Panc1 (cell line): ENCODE measurements around the gene TTC9C.
"Not testable (repeated sequence)": the region's sequence is repeated elsewhere in the genome, so short reads cannot be mapped to it uniquely, and the experiment has no call there.

Experiments used
- POLR2AphosphoS5 ChIP-seq: IDR thresholded peaks from 2 replicates; pipeline ENCODE4 v1.6.1; 2012; ENCODE audit warnings: mild to moderate bottlenecking, low read depth, low read length, moderate library complexity
- TF ChIP-seq, protein P1 (sequence below): fragments of 450-650 bp; IDR thresholded peaks from 2 replicates; pipeline ENCODE4 v1.5.1; 2017; ENCODE audit warnings: mild to moderate bottlenecking
- TF ChIP-seq, protein P2 (sequence below), 2 experiments: IDR thresholded peaks; 2 replicates each; pipeline ENCODE4 v1.6.1; 2011 to 2012; ENCODE audit warnings: low read depth in 2 of 2, control low read depth in 1 of 2, low read length in 1 of 2, mild to moderate bottlenecking in 1 of 2, moderate library complexity in 1 of 2; ENCODE audit not compliant: insufficient read depth in 1 of 2

DNA sequence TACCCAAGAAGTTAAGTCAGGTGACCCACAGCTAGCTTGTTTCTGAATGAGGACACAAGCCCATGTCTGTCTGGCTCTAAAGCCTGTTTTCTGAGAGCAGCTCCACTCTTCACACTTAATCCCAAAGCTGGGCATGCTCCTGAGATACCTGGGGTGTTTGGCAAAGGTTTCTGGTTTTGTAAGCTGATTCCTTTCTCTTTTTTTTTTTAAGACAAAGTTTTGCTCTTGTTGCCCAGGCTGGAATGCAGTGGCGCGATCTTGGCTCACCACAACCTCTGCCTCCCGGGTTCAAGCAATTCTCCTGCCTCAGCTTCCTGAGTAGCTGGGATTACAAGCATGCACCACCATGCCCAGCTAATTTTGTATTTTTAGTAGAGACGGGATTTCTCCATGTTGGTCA lies 34.7 kb upstream of the TTC9C start:
- TF ChIP-seq, protein P1, sequence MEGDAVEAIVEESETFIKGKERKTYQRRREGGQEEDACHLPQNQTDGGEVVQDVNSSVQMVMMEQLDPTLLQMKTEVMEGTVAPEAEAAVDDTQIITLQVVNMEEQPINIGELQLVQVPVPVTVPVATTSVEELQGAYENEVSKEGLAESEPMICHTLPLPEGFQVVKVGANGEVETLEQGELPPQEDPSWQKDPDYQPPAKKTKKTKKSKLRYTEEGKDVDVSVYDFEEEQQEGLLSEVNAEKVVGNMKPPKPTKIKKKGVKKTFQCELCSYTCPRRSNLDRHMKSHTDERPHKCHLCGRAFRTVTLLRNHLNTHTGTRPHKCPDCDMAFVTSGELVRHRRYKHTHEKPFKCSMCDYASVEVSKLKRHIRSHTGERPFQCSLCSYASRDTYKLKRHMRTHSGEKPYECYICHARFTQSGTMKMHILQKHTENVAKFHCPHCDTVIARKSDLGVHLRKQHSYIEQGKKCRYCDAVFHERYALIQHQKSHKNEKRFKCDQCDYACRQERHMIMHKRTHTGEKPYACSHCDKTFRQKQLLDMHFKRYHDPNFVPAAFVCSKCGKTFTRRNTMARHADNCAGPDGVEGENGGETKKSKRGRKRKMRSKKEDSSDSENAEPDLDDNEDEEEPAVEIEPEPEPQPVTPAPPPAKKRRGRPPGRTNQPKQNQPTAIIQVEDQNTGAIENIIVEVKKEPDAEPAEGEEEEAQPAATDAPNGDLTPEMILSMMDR = not testable (repeated sequence)
- TF ChIP-seq, protein P2, sequence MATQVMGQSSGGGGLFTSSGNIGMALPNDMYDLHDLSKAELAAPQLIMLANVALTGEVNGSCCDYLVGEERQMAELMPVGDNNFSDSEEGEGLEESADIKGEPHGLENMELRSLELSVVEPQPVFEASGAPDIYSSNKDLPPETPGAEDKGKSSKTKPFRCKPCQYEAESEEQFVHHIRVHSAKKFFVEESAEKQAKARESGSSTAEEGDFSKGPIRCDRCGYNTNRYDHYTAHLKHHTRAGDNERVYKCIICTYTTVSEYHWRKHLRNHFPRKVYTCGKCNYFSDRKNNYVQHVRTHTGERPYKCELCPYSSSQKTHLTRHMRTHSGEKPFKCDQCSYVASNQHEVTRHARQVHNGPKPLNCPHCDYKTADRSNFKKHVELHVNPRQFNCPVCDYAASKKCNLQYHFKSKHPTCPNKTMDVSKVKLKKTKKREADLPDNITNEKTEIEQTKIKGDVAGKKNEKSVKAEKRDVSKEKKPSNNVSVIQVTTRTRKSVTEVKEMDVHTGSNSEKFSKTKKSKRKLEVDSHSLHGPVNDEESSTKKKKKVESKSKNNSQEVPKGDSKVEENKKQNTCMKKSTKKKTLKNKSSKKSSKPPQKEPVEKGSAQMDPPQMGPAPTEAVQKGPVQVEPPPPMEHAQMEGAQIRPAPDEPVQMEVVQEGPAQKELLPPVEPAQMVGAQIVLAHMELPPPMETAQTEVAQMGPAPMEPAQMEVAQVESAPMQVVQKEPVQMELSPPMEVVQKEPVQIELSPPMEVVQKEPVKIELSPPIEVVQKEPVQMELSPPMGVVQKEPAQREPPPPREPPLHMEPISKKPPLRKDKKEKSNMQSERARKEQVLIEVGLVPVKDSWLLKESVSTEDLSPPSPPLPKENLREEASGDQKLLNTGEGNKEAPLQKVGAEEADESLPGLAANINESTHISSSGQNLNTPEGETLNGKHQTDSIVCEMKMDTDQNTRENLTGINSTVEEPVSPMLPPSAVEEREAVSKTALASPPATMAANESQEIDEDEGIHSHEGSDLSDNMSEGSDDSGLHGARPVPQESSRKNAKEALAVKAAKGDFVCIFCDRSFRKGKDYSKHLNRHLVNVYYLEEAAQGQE (IDR thresholded peaks at IDR 0.05; ENCODE audit: insufficient read depth in 1 of 2, low read depth in 2 of 2, low read length in 1 of 2) = not testable (repeated sequence)
- TF ChIP-seq POLR2AphosphoS5 = not testable (repeated sequence)
